ENCODE results near the gene MIF4GD.

Gene MIF4GD

GRCh38 chr17:75237100-75238014 is 33.7 kb downstream of the MIF4GD start:
- DNase-seq (ENCODE audit: low read depth in 2 of 2): no peak

- no peak for DNase-seq (ENCODE audit: low read depth in 2 of 2)
Measured at GRCh38 chr17:75232786-75233185, 38.2 kb downstream of the MIF4GD start.

- DNase-seq (ENCODE audit: low read depth in 2 of 2): no peak
Measured at GRCh38 chr17:75231741-75232464, 39.1 kb downstream of the MIF4GD start.

- DNase-seq (ENCODE audit: low read depth in 2 of 2): no peak
Measured at GRCh38 chr17:75231071-75231470, 40.0 kb downstream of the MIF4GD start.

- no peak for DNase-seq (ENCODE audit: low read depth in 2 of 2)
Measured at GRCh38 chr17:75228847-75229246, 42.2 kb downstream of the MIF4GD start.

GRCh38 chr17:75228305-75228704 is 42.7 kb downstream of the MIF4GD start:
- no peak for DNase-seq (ENCODE audit: low read depth in 2 of 2)

GRCh38 chr17:75227729-75228128 is 43.3 kb downstream of the MIF4GD start:
- no peak for DNase-seq (ENCODE audit: low read depth in 2 of 2)

GRCh38 chr17:75225016-75225415 is 46.0 kb downstream of the MIF4GD start:
- DNase-seq (ENCODE audit: low read depth in 2 of 2): no peak

GRCh38 chr17:75219815-75220214 is 51.2 kb downstream of the MIF4GD start:
- no peak for DNase-seq (ENCODE audit: low read depth in 2 of 2)

- DNase-seq (ENCODE audit: low read depth in 2 of 2): no peak
Measured at GRCh38 chr17:75218131-75218530, 52.9 kb downstream of the MIF4GD start.
